Astrocyte (in vitro differentiated cells and primary cell): Measurements from ENCODE around the gene PPP1R14D.

Experiments
- EZH2 ChIP-seq: IDR thresholded peaks from 2 replicates; pipeline ENCODE4 v1.6.1; 2012; ENCODE audit warnings: mild to moderate bottlenecking, low read length, inconsistent platforms; ENCODE audit not compliant: insufficient read depth
- TF ChIP-seq, protein P1 (sequence below): IDR thresholded peaks from 2 replicates; pipeline ENCODE4 v1.5.1; 2011; ENCODE audit warnings: low read depth, mild to moderate bottlenecking, inconsistent platforms, low read length, moderate library complexity; ENCODE audit not compliant: insufficient read depth

DNA sequence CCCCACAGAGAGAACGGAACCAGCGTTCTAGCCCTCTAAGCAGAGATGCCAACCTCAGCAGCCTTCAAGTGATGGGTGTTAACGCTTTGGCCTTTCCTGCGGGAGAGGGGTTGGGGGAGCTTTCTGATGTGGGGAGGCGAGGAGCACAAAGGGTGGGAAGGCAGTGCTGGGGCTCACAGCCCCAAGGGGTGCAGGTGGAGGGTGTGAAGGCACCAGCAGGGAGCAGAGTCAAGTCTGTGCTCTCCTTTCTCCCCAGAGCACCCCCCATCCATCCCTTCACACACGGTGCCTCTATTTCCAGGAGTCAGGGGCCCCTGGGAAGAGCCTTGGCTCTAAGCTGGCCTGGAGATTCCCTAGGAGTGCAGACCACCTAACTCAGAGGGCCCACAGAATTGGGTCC lies 54.6 kb downstream of the PPP1R14D start:
- no peak for TF ChIP-seq EZH2
- TF ChIP-seq, protein P1, sequence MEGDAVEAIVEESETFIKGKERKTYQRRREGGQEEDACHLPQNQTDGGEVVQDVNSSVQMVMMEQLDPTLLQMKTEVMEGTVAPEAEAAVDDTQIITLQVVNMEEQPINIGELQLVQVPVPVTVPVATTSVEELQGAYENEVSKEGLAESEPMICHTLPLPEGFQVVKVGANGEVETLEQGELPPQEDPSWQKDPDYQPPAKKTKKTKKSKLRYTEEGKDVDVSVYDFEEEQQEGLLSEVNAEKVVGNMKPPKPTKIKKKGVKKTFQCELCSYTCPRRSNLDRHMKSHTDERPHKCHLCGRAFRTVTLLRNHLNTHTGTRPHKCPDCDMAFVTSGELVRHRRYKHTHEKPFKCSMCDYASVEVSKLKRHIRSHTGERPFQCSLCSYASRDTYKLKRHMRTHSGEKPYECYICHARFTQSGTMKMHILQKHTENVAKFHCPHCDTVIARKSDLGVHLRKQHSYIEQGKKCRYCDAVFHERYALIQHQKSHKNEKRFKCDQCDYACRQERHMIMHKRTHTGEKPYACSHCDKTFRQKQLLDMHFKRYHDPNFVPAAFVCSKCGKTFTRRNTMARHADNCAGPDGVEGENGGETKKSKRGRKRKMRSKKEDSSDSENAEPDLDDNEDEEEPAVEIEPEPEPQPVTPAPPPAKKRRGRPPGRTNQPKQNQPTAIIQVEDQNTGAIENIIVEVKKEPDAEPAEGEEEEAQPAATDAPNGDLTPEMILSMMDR, result no peak
